GM23248 (cell line): ENCODE results near the gene BCAR1. TPM values are rescaled to one million over a fixed set of nuclear protein-coding genes. Genes with fewer than 3 reads are reported as not detected.

ENCODE experiments used
- DNase-seq: peaks from one replicate; pipeline ENCODE4 v3.0.0-alpha.2; 2015
- H2AFZ ChIP-seq: fragments of 200-600 bp; sonication (generic); 2 replicates; pipeline ENCODE4 v1.6.1; 2016; ENCODE audit warnings: antibody characterized with exemption
- H3F3A ChIP-seq: fragments of 200-600 bp; sonication (generic); 2 replicates; pipeline ENCODE4 v1.6.1; 2016; ENCODE audit warnings: mild to moderate bottlenecking, antibody characterized with exemption, mixed run types; ENCODE audit not compliant: insufficient read depth
- H3K27ac ChIP-seq: fragments of 200-600 bp; sonication (generic); 2 replicates; pipeline ENCODE4 v1.5.1; 2016; ENCODE audit warnings: mild to moderate bottlenecking
- H3K27me3 ChIP-seq: fragments of 200-600 bp; sonication (generic); replicated peaks from 2 replicates; pipeline ENCODE4 v1.6.1; 2016; ENCODE audit warnings: mild to moderate bottlenecking; ENCODE audit not compliant: insufficient read depth
- H3K36me3 ChIP-seq: fragments of 200-600 bp; sonication (generic); 2 replicates; pipeline ENCODE4 v1.6.1; 2016; ENCODE audit warnings: low read depth, mild to moderate bottlenecking
- H3K4me1 ChIP-seq: fragments of 200-600 bp; sonication (generic); 2 replicates; pipeline ENCODE4 v1.6.1; 2016; ENCODE audit warnings: mild to moderate bottlenecking; ENCODE audit not compliant: insufficient read depth
- H3K4me2 ChIP-seq: fragments of 200-600 bp; sonication (generic); one replicate; pipeline ENCODE4 v1.6.1; 2016; ENCODE audit warnings: mild to moderate bottlenecking; ENCODE audit not compliant: unreplicated experiment
- H3K4me3 ChIP-seq: fragments of 200-600 bp; sonication (generic); 2 replicates; pipeline ENCODE4 v1.5.1; 2016; ENCODE audit warnings: mild to moderate bottlenecking
- H3K79me2 ChIP-seq: fragments of 200-600 bp; sonication (generic); 2 replicates; pipeline ENCODE4 v1.6.1; 2016; ENCODE audit warnings: mild to moderate bottlenecking; ENCODE audit not compliant: insufficient read depth
- H3K9ac ChIP-seq: fragments of 200-600 bp; sonication (generic); 2 replicates; pipeline ENCODE4 v1.6.1; 2016; ENCODE audit warnings: mild to moderate bottlenecking
- H3K9me2 ChIP-seq: fragments of 200-600 bp; sonication (generic); 2 replicates; pipeline ENCODE4 v1.6.1; 2016; ENCODE audit warnings: mixed run types, mild to moderate bottlenecking, moderate library complexity; ENCODE audit not compliant: insufficient read depth
- H3K9me3 ChIP-seq: fragments of 200-600 bp; sonication (generic); one replicate; pipeline ENCODE4 v1.6.1; 2017; ENCODE audit warnings: low read depth
- H4K20me1 ChIP-seq: fragments of 200-600 bp; sonication (generic); 2 replicates; pipeline ENCODE4 v1.6.0; 2016; ENCODE audit not compliant: insufficient read depth
- EZH2 ChIP-seq: fragments of 200-600 bp; sonication (generic); IDR thresholded peaks from 2 replicates; pipeline ENCODE4 v1.6.1; 2018; ENCODE audit warnings: antibody characterized with exemption, mild to moderate bottlenecking; ENCODE audit not compliant: insufficient read depth, poor library complexity, severe bottlenecking
- EZH2phosphoT487 ChIP-seq: fragments of 200-600 bp; sonication (generic); IDR thresholded peaks from 2 replicates; pipeline ENCODE4 v1.6.1; 2018; ENCODE audit warnings: antibody characterized with exemption, moderate library complexity, mild to moderate bottlenecking, low read depth; ENCODE audit not compliant: insufficient read depth
- WGBS, 2 experiments: methylation state at CpG; one replicate each; pipeline ENCODE4 v1.1.6; 2015 to 2017; ENCODE audit warnings: low lambda C conversion rate in 2 of 2, low coverage in 1 of 2; ENCODE audit errors: missing lambda C conversion rate in 2 of 2; 5-methylcytosine and 5-hydroxymethylcytosine counted together
- in situ Hi-C: fragments of 300-500 bp; cut with MboI; formaldehyde crosslinking; loops from 2 replicates; pipeline ENCODE4 v1.15.0; 2020
- polyA plus RNA-seq: library from polyadenylated mRNA; unstranded; fragments of >200 nt; fragmentation: Nextera tagmentation; extraction: Ambion mirVana; gene quantifications from 2 replicates; pipeline ENCODE4 v1.2.1, GENCODE V29; 2016
- total RNA-seq: library from RNA; depleted of rRNA; stranded (reverse); fragments of >200 nt; shearing (Covaris generic); gene quantifications from 2 replicates; pipeline ENCODE4 v1.2.3, GENCODE V29; 2014

BCAR1 gene
- total and polyA plus RNA-seq, 2 experiments from 2014 or later, result 52.9 to 87.0 TPM

GRCh38 chr16:75204410-75204758 lies 47.0 kb downstream of the BCAR1 start:
- in situ Hi-C loops, result loop anchor here (25.0 kb wide), 2 partner anchors 408 to 558 kb away; partner anchors contain the start of gene ADAT1
- Histone ChIP-seq H3K27ac (no peak overlapping the region), H3F3A (no peaks in the 10 kb centered on the region), H3K9me3 (no peaks in the 10 kb centered on the region), H3K9ac (no peak overlapping the region), H3K27me3 (no peaks in the 10 kb centered on the region), H3K79me2 (no peaks in the 10 kb centered on the region), H3K9me2 (no peaks in the 10 kb centered on the region), H2AFZ (no peak overlapping the region), H3K4me3 (no peak overlapping the region), H3K4me2 (no peak overlapping the region), H3K4me1 (no peaks in the 10 kb centered on the region), H3K36me3 (no peaks in the 10 kb centered on the region), H4K20me1 (no peaks in the 10 kb centered on the region)
- DNase-seq, result no peak
- 93 to 100% methylated on average over 4 of the region's 6 CpGs for WGBS, 2 experiments
- TF ChIP-seq EZH2phosphoT487 (no peak), EZH2 (no peak)

GRCh38 chr16:75203667-75204409 lies 47.6 kb downstream of the BCAR1 start:
- Histone ChIP-seq H3K4me1 (no peaks in the 10 kb centered on the region), H3K9me2 (no peaks in the 10 kb centered on the region), H3K4me3 (no peak overlapping the region), H3K79me2 (no peaks in the 10 kb centered on the region), H2AFZ (no peak overlapping the region), H4K20me1 (no peaks in the 10 kb centered on the region), H3K9ac (no peak overlapping the region), H3K27ac (no peak overlapping the region), H3K36me3 (no peaks in the 10 kb centered on the region), H3K27me3 (no peaks in the 10 kb centered on the region), H3K4me2 (no peak overlapping the region), H3K9me3 (no peaks in the 10 kb centered on the region), H3F3A (no peaks in the 10 kb centered on the region)
- in situ Hi-C loops, result loop anchor here (25.0 kb wide), 2 partner anchors 408 to 558 kb away; partner anchors contain the start of gene ADAT1
- TF ChIP-seq EZH2phosphoT487, result no peak
- no peak for TF ChIP-seq EZH2
- WGBS, 2 experiments, result 89 to 92% methylated on average over 13 of the region's 13 CpGs
- DNase-seq, result no peak

GRCh38 chr16:75203096-75203495 lies 48.3 kb downstream of the BCAR1 start:
- H3F3A ChIP-seq, result no peaks in the 10 kb centered on the region
- no peak overlapping the region for H3K27ac ChIP-seq
- H3K9me2 ChIP-seq, result no peaks in the 10 kb centered on the region
- no peaks in the 10 kb centered on the region for H4K20me1 ChIP-seq
- no peaks in the 10 kb centered on the region for H3K9me3 ChIP-seq
- in situ Hi-C loops, result loop anchor here (25.0 kb wide), 2 partner anchors 409 to 559 kb away; partner anchors contain the start of gene ADAT1
- TF ChIP-seq EZH2phosphoT487, result no peak
- no peak overlapping the region for H3K4me3 ChIP-seq
- no peaks in the 10 kb centered on the region for H3K79me2 ChIP-seq
- H3K4me1 ChIP-seq, result no peaks in the 10 kb centered on the region
- no peak overlapping the region for H3K4me2 ChIP-seq
- no peak overlapping the region for H3K9ac ChIP-seq
- no peaks in the 10 kb centered on the region for H3K27me3 ChIP-seq
- WGBS, 2 experiments, result 94 to 97% methylated on average over 12 of the region's 12 CpGs
- H3K36me3 ChIP-seq, result no peaks in the 10 kb centered on the region
- no peak for DNase-seq
- no peak overlapping the region for H2AFZ ChIP-seq

DNA sequence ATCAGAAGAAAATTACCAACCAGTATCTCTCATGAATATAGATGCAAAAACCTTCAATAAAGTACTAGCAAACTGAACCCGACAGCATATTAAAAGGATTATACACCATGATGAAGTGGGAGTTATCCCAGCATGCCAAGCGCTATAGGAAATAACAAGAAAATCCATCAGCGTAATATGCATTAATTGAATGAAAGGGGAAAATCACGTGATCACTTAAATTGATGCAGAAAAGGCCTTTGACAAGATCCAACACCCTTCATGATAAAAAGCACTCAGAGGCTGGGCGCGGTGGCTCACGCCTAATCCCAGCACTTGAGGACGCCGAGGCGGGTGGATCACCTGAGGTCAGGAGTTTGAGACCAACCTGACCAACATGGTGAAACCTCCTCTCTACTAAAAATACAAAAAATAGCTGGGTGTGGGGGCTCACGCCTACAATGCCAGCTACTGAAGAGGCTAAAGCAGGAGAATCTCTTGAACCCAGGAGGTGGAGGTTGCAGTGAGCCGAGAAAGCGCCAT lies 49.3 kb downstream of the BCAR1 start:
- no peak overlapping the region for H3K4me2 ChIP-seq
- H3K36me3 ChIP-seq, result no peaks in the 10 kb centered on the region
- H4K20me1 ChIP-seq, result no peaks in the 10 kb centered on the region
- TF ChIP-seq EZH2 (no peak), EZH2phosphoT487 (no peak)
- DNase-seq, result no peak
- H3K79me2 ChIP-seq, result no peaks in the 10 kb centered on the region
- H3K9ac ChIP-seq, result no peak overlapping the region
- peaks cover 7% of the 10 kb centered on the region; the same call in 1 of the 2 replicates for H3K27me3 ChIP-seq
- H3K4me1 ChIP-seq, result no peaks in the 10 kb centered on the region
- no peak overlapping the region for H3K27ac ChIP-seq
- H3K9me3 ChIP-seq, result no peaks in the 10 kb centered on the region
- 91 to 98% methylated on average over 13 of the region's 13 CpGs for WGBS, 2 experiments
- no peak overlapping the region for H2AFZ ChIP-seq
- no peak overlapping the region for H3K4me3 ChIP-seq
- H3K9me2 ChIP-seq, result no peaks in the 10 kb centered on the region
- no peaks in the 10 kb centered on the region for H3F3A ChIP-seq
- in situ Hi-C loops, result loop anchor here (25.0 kb wide), 2 partner anchors 410 to 560 kb away; partner anchors contain the start of gene ADAT1
